Peyer's patch (tissue), 4 donors: ENCODE results near the gene CHRNE. TPM values are rescaled to one million over a fixed set of nuclear protein-coding genes. Genes with fewer than 3 reads are reported as not detected.

Source experiments
- DNase-seq, 3 donors: peaks; one replicate each; pipeline ENCODE4 v3.0.0-alpha.2; 2017 to 2019
- H3K27ac ChIP-seq, 4 donors: fragments of 200-600 bp; sonication (generic); one replicate each; pipeline ENCODE4 v1.5.1; 2016 to 2019
- H3K27me3 ChIP-seq, 2 donors: fragments of 200-600 bp; sonication (generic); one replicate each; pipeline ENCODE4 v1.5.1; 2019
- H3K36me3 ChIP-seq, 3 donors: fragments of 200-600 bp; sonication (generic); one replicate each; pipeline ENCODE4 v1.5.1; 2016 to 2019
- H3K4me1 ChIP-seq, 4 donors: fragments of 200-600 bp; sonication (generic); one replicate each; pipeline ENCODE4 v1.5.1; 2016 to 2019
- H3K4me3 ChIP-seq, 4 donors: fragments of 200-600 bp; sonication (generic); 1 replicate in 3 of 4; 2 replicates in 1 of 4; pipeline ENCODE4 v1.5.1; 2016 to 2019; ENCODE audit warnings: mild to moderate bottlenecking in 1 of 4
- H3K9me3 ChIP-seq, 4 donors: fragments of 200-600 bp; sonication (generic); one replicate each; pipeline ENCODE4 v1.5.1; 2016 to 2019; ENCODE audit warnings: mild to moderate bottlenecking in 1 of 4
- POLR2A ChIP-seq, 2 donors: fragments of 450-650 bp; IDR thresholded peaks; one replicate each; pipeline ENCODE4 v1.5.1; 2017; ENCODE audit warnings: antibody characterized with exemption in 2 of 2, mild to moderate bottlenecking in 2 of 2, moderate library complexity in 2 of 2
- total RNA-seq, 4 donors: library from RNA; depleted of rRNA; stranded (reverse); fragments of >200 nt; gene quantifications; one replicate each; pipeline ENCODE4 v1.1.0, GENCODE V29; 2016
- TF ChIP-seq, protein P1 (sequence below), 6 experiments: fragments of 450-650 bp in 4 of 6; fragments of 200-600 bp in 2 of 6; sonication (generic) in 1 of 6; IDR thresholded peaks; one replicate each; pipeline ENCODE4 v1.5.1; 2017 to 2019; ENCODE audit warnings: antibody characterized with exemption in 6 of 6, mild to moderate bottlenecking in 3 of 6, moderate library complexity in 1 of 6

Gene CHRNE
- total RNA-seq, 4 donors from 2014 or later, result not detected

- Histone ChIP-seq H3K9me3 (no peaks in the 10 kb centered on the region), H3K4me3 (no peak overlapping the region), H3K27me3 (no peaks in the 10 kb centered on the region), H3K36me3 (peaks cover 0 to under 1% (median 0%) of the 10 kb centered on the region in 3 donors), H3K4me1 (peaks cover 0 to 39% (median 0%) of the 10 kb centered on the region in 4 donors), H3K27ac (peak overlapping the region in 1 of 4 donors; percentile 77)
- TF ChIP-seq POLR2A (IDR thresholded peaks at IDR 0.05), result no peak
- TF ChIP-seq, protein P1, sequence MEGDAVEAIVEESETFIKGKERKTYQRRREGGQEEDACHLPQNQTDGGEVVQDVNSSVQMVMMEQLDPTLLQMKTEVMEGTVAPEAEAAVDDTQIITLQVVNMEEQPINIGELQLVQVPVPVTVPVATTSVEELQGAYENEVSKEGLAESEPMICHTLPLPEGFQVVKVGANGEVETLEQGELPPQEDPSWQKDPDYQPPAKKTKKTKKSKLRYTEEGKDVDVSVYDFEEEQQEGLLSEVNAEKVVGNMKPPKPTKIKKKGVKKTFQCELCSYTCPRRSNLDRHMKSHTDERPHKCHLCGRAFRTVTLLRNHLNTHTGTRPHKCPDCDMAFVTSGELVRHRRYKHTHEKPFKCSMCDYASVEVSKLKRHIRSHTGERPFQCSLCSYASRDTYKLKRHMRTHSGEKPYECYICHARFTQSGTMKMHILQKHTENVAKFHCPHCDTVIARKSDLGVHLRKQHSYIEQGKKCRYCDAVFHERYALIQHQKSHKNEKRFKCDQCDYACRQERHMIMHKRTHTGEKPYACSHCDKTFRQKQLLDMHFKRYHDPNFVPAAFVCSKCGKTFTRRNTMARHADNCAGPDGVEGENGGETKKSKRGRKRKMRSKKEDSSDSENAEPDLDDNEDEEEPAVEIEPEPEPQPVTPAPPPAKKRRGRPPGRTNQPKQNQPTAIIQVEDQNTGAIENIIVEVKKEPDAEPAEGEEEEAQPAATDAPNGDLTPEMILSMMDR (IDR thresholded peaks at IDR 0.05), result no peak
- no peak for DNase-seq
Measured at GRCh38 chr17:4849011-4849536, 53.8 kb downstream of the CHRNE start.

Other genes starting within 250 kb of the CHRNE start
- 10 to 100 TPM; 21.2 to 34.9 (median 31.4) TPM for gene PELP1, start 199.0 kb downstream of the CHRNE start, total RNA-seq
- 100 to 1,000 TPM in 1 of 4 donors, 10 to 100 TPM in 3; 59.2 to 163 (median 73.8) TPM for gene ARRB2, start 192.5 kb downstream of the CHRNE start, total RNA-seq
- 10 to 100 TPM; 32.1 to 44.6 (median 41.8) TPM for gene MED11, start 171.7 kb downstream of the CHRNE start, total RNA-seq
- gene ZMYND15, start 163.3 kb downstream of the CHRNE start, total RNA-seq, result 1 to 10 TPM in 3 of 4 donors, not detected in 1; 2.1 to 5.6 (median 4.0) TPM
- gene CXCL16, start 163.2 kb downstream of the CHRNE start, total RNA-seq, result 10 to 100 TPM; 24.8 to 33.1 (median 28.0) TPM
- 100 to 1,000 TPM in 2 of 4 donors, 10 to 100 TPM in 1, not detected in 1; 75.3 to 171 (median 163) TPM for gene TM4SF5, start 131.2 kb downstream of the CHRNE start, total RNA-seq
- gene VMO1, start 116.7 kb downstream of the CHRNE start, total RNA-seq, result 1 to 10 TPM in 1 of 4 donors, not detected in 3; 3.8 TPM
- 10 to 100 TPM in 2 of 4 donors, 1 to 10 TPM in 1, not detected in 1; 5.4 to 28.2 (median 23.6) TPM for gene GLTPD2, start 114.1 kb downstream of the CHRNE start, total RNA-seq
- gene PSMB6, start 106.9 kb downstream of the CHRNE start, total RNA-seq, result 100 to 1,000 TPM in 2 of 4 donors, 10 to 100 TPM in 2; 51.4 to 155 (median 107) TPM
- gene PLD2, start 95.9 kb downstream of the CHRNE start, total RNA-seq, result 10 to 100 TPM; 14.4 to 33.8 (median 26.6) TPM
- 100 to 1,000 TPM; 111 to 278 (median 223) TPM for gene MINK1, start 69.8 kb downstream of the CHRNE start, total RNA-seq
- gene C17orf107, start 3.6 kb downstream of the CHRNE start, total RNA-seq, result 1 to 10 TPM in 2 of 4 donors, under 1 TPM in 2; 0.66 to 5.0 (median 1.5) TPM
- gene GP1BA, start 29.2 kb upstream of the CHRNE start, total RNA-seq, result not detected
- 10 to 100 TPM; 30.5 to 84.1 (median 60.4) TPM for gene SLC25A11, start 36.9 kb upstream of the CHRNE start, total RNA-seq
- 10 to 100 TPM; 57.8 to 92.1 (median 78.9) TPM for gene RNF167, start 37.2 kb upstream of the CHRNE start, total RNA-seq
- gene PFN1, start 45.4 kb upstream of the CHRNE start, total RNA-seq, result 1,000 to 10,000 TPM in 1 of 4 donors, 100 to 1,000 TPM in 3; 530 to 1,064 (median 855) TPM
- 10 to 100 TPM in 3 of 4 donors, 1 to 10 TPM in 1; 7.4 to 27.7 (median 20.6) TPM for gene ENO3, start 48.0 kb upstream of the CHRNE start, total RNA-seq
- 10 to 100 TPM; 34.2 to 85.0 (median 48.9) TPM for gene SPAG7, start 64.7 kb upstream of the CHRNE start, total RNA-seq
- 100 to 1,000 TPM in 1 of 4 donors, 10 to 100 TPM in 3; 42.4 to 124 (median 88.7) TPM for gene CAMTA2, start 84.6 kb upstream of the CHRNE start, total RNA-seq
- 1 to 10 TPM in 1 of 4 donors, not detected in 3; 2.4 TPM for gene INCA1, start 94.4 kb upstream of the CHRNE start, total RNA-seq
- 100 to 1,000 TPM in 3 of 4 donors, 10 to 100 TPM in 1; 91.4 to 141 (median 116) TPM for gene KIF1C, start 94.9 kb upstream of the CHRNE start, total RNA-seq
- 10 to 100 TPM in 3 of 4 donors, not detected in 1; 12.9 to 50.8 (median 45.3) TPM for gene SLC52A1, start 132.3 kb upstream of the CHRNE start, total RNA-seq
- 10 to 100 TPM in 2 of 4 donors, 1 to 10 TPM in 2; 7.4 to 13.7 (median 11.0) TPM for gene ZFP3, start 175.4 kb upstream of the CHRNE start, total RNA-seq
- gene ZNF232, start 208.8 kb upstream of the CHRNE start, total RNA-seq, result 10 to 100 TPM in 1 of 4 donors, 1 to 10 TPM in 3; 5.3 to 10.9 (median 7.0) TPM
- gene USP6, start 212.9 kb upstream of the CHRNE start, total RNA-seq, result under 1 TPM in 2 of 4 donors, not detected in 2; under 0.01 to 0.18 TPM